Gastrocnemius medialis (tissue), 4 donors: ENCODE measurements around the gene CERKL.

Experiments used
- CTCF ChIP-seq, 5 experiments: fragments of 450-650 bp in 3 of 5; fragments of 200-600 bp in 2 of 5; sonication (generic) in 2 of 5; IDR thresholded peaks in 4 of 5; conservative IDR thresholded peaks in 1 of 5; 1 replicate in 4 of 5; 2 replicates in 1 of 5; pipeline ENCODE4 v1.5.1; 2016 to 2019; ENCODE audit warnings: antibody characterized with exemption in 5 of 5, mild to moderate bottlenecking in 3 of 5, moderate library complexity in 3 of 5
- POLR2A ChIP-seq, 2 donors: fragments of 450-650 bp; IDR thresholded peaks; one replicate each; pipeline ENCODE4 v1.6.1; 2017; ENCODE audit warnings: antibody characterized with exemption in 2 of 2, mild to moderate bottlenecking in 2 of 2, moderate library complexity in 2 of 2

- TF ChIP-seq CTCF (IDR thresholded peaks at IDR 0.05 in 4 of 5, conservative IDR thresholded peaks at IDR 0.05 in 1 of 5) (no peak), POLR2A (IDR thresholded peaks at IDR 0.05) (no peak)
Observed at GRCh38 chr2:181675254-181675653, 18.3 kb upstream of the CERKL start.
